Measurements from ENCODE around the gene SOX11. TPM values are rescaled to one million over a fixed set of nuclear protein-coding genes. Genes with fewer than 3 reads are reported as not detected.
"Not testable (repeated sequence)": the region's sequence is repeated elsewhere in the genome, so short reads cannot be mapped to it uniquely, and the experiment has no call there.

Gene SOX11
- polyA plus RNA-seq (2013, experiment 1 of 2), result 30.1 TPM
- polyA plus RNA-seq (2013, experiment 2 of 2), result 24.3 TPM

DNA sequence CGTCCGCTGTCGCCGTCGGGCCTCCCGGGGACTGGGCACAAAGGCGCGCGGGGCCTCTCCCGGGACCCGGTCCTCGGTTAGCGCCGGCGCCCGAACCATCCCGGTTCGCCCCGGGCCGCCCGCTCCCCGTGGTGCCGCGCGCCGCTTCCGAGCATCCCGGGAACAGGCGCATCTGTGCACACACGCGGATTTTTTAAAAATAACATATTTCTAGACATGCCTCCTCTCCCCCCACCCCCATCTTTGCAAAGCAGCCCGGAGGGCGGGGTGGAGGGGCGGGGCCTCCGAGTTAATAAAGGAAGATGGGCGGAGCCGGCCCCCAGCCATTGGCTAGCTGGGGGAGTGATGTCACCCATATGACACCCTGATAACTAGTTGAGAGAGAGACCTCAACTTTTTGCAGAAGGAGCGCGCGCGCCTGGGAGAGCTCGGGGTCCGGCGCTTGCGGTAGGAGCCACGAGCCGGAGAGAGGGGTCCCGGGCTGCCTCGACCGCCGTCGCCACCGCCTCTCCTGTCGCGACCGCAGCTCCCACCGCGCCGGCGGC lies at the start of gene SOX11:
SOX11 (plus strand) TSS at position 400 of the 545 bp plus-strand sequence. CDS start 338 bp downstream, outside the sequence.
- Histone ChIP-seq H3K4me3 (ENCODE audit: extremely low read depth, insufficient read depth, low read length, poor library complexity, severe bottlenecking) (peak within 1 kb of the TSS; percentile 89), H3K9me3 (ENCODE audit: control insufficient read depth, low read length) (no peaks in the 10 kb centered on the region), H3K27ac (ENCODE audit: low read depth, low read length, severe bottlenecking) (peak within 1 kb of the TSS; percentile 91), H3K4me1 (ENCODE audit: control insufficient read depth, insufficient read depth, low read length, poor library complexity, severe bottlenecking) (no peaks in the 10 kb centered on the region), H3K36me3 (ENCODE audit: control insufficient read depth, insufficient read depth, low read length) (peaks cover 6% of the 10 kb centered on the region)
- WGBS, 2 experiments (ENCODE audit: insufficient coverage in 2 of 2), result 0% methylated on average over 29 to 33 of the region's 60 CpGs

DNA sequence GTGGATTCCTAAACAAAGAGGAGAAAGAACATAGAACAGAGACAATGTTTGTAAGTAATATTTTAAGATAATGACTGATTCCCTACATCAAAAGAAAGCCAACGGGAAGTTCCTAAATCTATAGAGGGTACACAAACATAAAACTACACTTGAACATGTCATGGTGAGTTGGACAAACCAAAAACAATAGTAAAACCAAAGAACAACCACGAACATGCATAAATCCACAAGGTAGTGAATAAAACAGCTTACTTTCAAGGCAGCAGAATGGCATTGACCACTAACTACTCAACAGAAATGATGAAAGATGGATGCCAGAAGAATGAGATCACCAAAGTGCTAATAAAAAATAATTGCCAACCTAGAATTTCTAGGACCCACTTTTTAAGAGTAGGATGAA lies 39.5 kb upstream of the SOX11 start:
- not testable (repeated sequence) for H3K4me1 ChIP-seq (ENCODE audit: control insufficient read depth, insufficient read depth, low read length, poor library complexity, severe bottlenecking); H3K4me3 ChIP-seq (ENCODE audit: extremely low read depth, insufficient read depth, low read length, poor library complexity, severe bottlenecking); H3K27ac ChIP-seq (ENCODE audit: low read depth, low read length, severe bottlenecking); H3K36me3 ChIP-seq (ENCODE audit: control insufficient read depth, insufficient read depth, low read length); H3K9me3 ChIP-seq (ENCODE audit: control insufficient read depth, low read length)
- WGBS, 2 experiments (ENCODE audit: insufficient coverage in 2 of 2), result 50 to 100% methylated on average over 1 of the region's 2 CpGs

DNA sequence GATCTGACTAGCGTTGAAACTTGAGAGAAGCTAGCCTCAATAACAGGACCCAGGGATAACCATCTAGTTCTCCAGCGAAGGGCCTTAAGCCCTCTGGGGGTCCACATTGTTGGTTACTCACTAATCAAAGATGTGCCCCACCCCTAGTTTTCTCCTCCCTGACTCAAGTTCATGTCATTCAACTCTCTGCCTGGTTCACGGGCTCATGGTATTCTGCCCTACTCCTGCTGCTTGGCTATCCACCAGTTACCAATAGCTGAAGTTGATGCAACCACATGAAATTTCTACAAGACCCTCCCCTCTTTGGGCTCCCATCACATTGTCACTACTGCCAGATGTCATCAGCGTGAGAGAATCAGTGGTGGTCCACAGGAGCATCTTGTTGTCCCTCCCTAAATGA lies 38.4 kb upstream of the SOX11 start:
- not testable (repeated sequence) for H3K36me3 ChIP-seq (ENCODE audit: control insufficient read depth, insufficient read depth, low read length); H3K27ac ChIP-seq (ENCODE audit: low read depth, low read length, severe bottlenecking); H3K4me3 ChIP-seq (ENCODE audit: extremely low read depth, insufficient read depth, low read length, poor library complexity, severe bottlenecking); H3K4me1 ChIP-seq (ENCODE audit: control insufficient read depth, insufficient read depth, low read length, poor library complexity, severe bottlenecking); H3K9me3 ChIP-seq (ENCODE audit: control insufficient read depth, low read length)
- 83 to 100% methylated on average over 1 of the region's 4 CpGs for WGBS, 2 experiments (ENCODE audit: insufficient coverage in 2 of 2)

DNA sequence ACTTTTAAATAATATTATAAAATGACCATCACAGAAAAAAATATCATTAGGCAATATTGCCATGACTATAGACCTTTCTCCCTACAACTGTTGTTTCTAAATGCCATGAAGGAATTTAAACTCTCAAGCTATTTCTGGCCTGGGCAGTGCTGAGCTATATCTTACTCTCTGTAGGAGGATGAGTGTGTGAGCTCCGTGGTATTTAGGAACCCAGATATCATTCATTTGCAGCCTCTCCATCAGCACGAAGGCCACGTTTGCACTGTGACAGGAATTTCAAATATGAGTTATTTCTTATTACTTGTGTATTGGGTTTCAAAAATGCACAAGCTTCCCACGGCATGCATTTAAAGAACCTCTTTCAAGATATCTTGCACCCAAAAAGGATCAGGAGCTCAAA lies 35.0 kb upstream of the SOX11 start:
- Histone ChIP-seq H3K4me3 (ENCODE audit: extremely low read depth, insufficient read depth, low read length, poor library complexity, severe bottlenecking) (no peak overlapping the region), H3K36me3 (ENCODE audit: control insufficient read depth, insufficient read depth, low read length) (no peaks in the 10 kb centered on the region), H3K9me3 (ENCODE audit: control insufficient read depth, low read length) (peaks cover 4% of the 10 kb centered on the region), H3K27ac (ENCODE audit: low read depth, low read length, severe bottlenecking) (no peak overlapping the region), H3K4me1 (ENCODE audit: control insufficient read depth, insufficient read depth, low read length, poor library complexity, severe bottlenecking) (no peaks in the 10 kb centered on the region)
- WGBS, 2 experiments (ENCODE audit: insufficient coverage in 2 of 2), result 92% methylated on average over 2 of the region's 4 CpGs; no CpG with 5 or more reads in 1 of the 2 experiments

DNA sequence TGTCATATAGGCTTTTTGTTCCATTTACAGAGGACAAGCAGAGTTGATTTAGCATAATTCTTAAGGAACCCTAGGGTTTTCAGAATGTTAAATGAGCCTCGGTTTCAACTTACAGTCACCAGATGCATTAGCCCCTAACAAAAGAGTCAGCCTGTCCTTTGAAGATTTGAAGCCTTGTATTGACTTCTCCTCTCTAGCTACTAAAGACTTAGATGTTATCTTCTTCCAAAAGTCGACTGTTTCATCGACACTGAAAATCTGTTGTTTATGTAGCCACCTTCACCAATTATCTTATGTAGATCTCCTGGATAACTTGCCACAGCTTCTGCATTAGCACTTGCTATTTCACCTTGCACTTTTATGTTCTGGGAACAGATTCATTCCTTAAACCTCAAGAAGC lies 31.6 kb upstream of the SOX11 start:
- 65 to 72% methylated on average over 3 of the region's 3 CpGs for WGBS, 2 experiments (ENCODE audit: insufficient coverage in 2 of 2)
- H3K27ac ChIP-seq (ENCODE audit: low read depth, low read length, severe bottlenecking), result no peak overlapping the region
- H3K4me1 ChIP-seq (ENCODE audit: control insufficient read depth, insufficient read depth, low read length, poor library complexity, severe bottlenecking), result no peaks in the 10 kb centered on the region
- no peaks in the 10 kb centered on the region for H3K36me3 ChIP-seq (ENCODE audit: control insufficient read depth, insufficient read depth, low read length)
- no peak overlapping the region for H3K4me3 ChIP-seq (ENCODE audit: extremely low read depth, insufficient read depth, low read length, poor library complexity, severe bottlenecking)
- peaks cover 4% of the 10 kb centered on the region for H3K9me3 ChIP-seq (ENCODE audit: control insufficient read depth, low read length)

DNA sequence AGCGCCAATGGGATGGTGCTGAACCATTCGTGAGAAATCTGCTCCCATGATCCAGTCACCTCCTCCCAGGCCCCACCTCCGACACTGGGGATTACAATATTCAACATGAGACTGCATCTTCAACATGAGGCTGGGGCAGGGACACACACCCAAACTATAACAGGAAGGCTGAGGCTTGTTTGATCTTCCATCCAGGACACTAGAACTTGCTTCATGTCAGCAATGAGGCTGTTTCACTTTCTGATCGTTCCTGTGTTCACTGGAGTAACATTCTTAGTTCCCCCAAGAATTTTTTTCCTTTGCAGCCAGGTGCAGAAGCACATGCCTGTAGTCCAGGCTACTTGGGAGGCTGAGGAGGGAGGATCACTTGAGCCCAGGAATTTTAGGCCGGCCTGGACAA lies 30.8 kb upstream of the SOX11 start:
- no peak overlapping the region for H3K4me3 ChIP-seq (ENCODE audit: extremely low read depth, insufficient read depth, low read length, poor library complexity, severe bottlenecking)
- H3K4me1 ChIP-seq (ENCODE audit: control insufficient read depth, insufficient read depth, low read length, poor library complexity, severe bottlenecking), result peaks cover 3% of the 10 kb centered on the region
- no peaks in the 10 kb centered on the region for H3K36me3 ChIP-seq (ENCODE audit: control insufficient read depth, insufficient read depth, low read length)
- WGBS, 2 experiments (ENCODE audit: insufficient coverage in 2 of 2), result 93 to 96% methylated on average over 2 to 3 of the region's 5 CpGs
- H3K9me3 ChIP-seq (ENCODE audit: control insufficient read depth, low read length), result peaks cover 4% of the 10 kb centered on the region
- H3K27ac ChIP-seq (ENCODE audit: low read depth, low read length, severe bottlenecking), result no peak overlapping the region

DNA sequence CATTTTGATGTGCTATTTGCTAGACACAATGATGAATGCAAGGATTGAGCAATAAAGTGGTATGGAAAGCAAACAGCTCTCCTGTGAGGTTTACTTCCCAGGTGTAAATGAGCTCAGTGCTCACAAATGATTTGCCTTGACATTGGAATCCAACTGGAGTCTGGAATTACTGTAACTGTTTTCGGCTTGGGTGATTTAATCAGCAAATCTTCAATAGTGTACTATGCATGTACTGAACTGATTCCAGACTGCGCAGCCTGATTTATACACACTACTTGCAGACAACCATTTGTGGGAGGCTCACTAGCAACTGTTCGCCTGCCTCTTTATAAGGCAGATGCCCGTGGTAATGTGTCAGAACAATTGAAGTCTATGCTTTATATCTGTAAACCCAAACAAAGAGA lies 27.9 kb upstream of the SOX11 start:
- 90% methylated on average over 3 of the region's 4 CpGs; no CpG with 5 or more reads in 1 of the 2 experiments for WGBS, 2 experiments (ENCODE audit: insufficient coverage in 2 of 2)

DNA sequence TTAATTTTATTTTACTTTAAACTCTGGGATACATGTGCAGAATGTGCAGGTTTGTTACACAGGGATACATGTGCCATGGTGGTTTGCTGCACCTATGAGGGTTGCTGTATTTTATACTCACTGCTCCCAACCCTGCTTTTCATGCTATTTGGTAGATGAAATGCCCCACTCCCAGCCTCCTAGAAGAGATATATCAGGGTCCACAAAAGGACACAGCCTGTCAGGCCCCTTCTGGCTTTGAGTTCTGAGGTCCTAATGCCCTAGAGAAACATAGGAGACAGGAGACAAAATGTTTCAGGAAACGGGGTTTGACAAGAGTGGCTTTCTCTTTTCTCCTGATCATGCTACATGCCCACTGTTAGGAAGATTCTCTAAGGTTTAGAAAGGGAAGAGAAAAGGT lies 27.1 kb upstream of the SOX11 start:
- Histone ChIP-seq H3K4me1 (ENCODE audit: control insufficient read depth, insufficient read depth, low read length, poor library complexity, severe bottlenecking) (peaks cover 6% of the 10 kb centered on the region), H3K27ac (ENCODE audit: low read depth, low read length, severe bottlenecking) (no peak overlapping the region), H3K9me3 (ENCODE audit: control insufficient read depth, low read length) (peaks cover 4% of the 10 kb centered on the region), H3K4me3 (ENCODE audit: extremely low read depth, insufficient read depth, low read length, poor library complexity, severe bottlenecking) (no peak overlapping the region), H3K36me3 (ENCODE audit: control insufficient read depth, insufficient read depth, low read length) (no peaks in the 10 kb centered on the region)
- 100% methylated on average over 1 of the region's 1 CpG; no CpG with 5 or more reads in 1 of the 2 experiments for WGBS, 2 experiments (ENCODE audit: insufficient coverage in 2 of 2)

More for the DNA sequence above, 27.9 kb upstream of the SOX11 start:
- no peak overlapping the region for H3K4me3 ChIP-seq (ENCODE audit: extremely low read depth, insufficient read depth, low read length, poor library complexity, severe bottlenecking)
- H3K4me1 ChIP-seq (ENCODE audit: control insufficient read depth, insufficient read depth, low read length, poor library complexity, severe bottlenecking), result peaks cover 6% of the 10 kb centered on the region
- peaks cover 4% of the 10 kb centered on the region for H3K9me3 ChIP-seq (ENCODE audit: control insufficient read depth, low read length)
- H3K27ac ChIP-seq (ENCODE audit: low read depth, low read length, severe bottlenecking), result no peak overlapping the region
- no peaks in the 10 kb centered on the region for H3K36me3 ChIP-seq (ENCODE audit: control insufficient read depth, insufficient read depth, low read length)

DNA sequence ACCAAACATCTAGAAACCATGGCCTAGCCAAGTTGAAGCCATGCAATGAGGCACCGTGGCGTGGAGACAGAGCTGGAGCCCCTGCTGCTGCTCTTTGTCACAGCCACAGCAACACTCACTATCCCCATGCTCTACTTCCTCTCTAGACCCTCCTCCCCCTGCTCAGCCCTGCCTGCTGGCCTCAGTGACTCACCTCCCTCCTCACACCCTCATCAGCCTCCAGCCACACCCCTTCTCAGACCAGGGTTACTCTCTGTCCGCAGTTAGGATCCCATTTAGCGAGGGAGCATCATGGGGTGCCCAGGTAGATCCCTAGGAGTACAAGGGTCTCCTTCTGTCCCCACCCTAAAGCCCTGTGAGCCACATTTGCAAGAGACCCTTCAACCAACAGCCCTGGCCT lies 25.4 kb upstream of the SOX11 start:
- H3K27ac ChIP-seq (ENCODE audit: low read depth, low read length, severe bottlenecking), result no peak overlapping the region
- no peak overlapping the region for H3K4me3 ChIP-seq (ENCODE audit: extremely low read depth, insufficient read depth, low read length, poor library complexity, severe bottlenecking)
- 42 to 55% methylated on average over 4 of the region's 4 CpGs for WGBS, 2 experiments (ENCODE audit: insufficient coverage in 2 of 2)
- H3K36me3 ChIP-seq (ENCODE audit: control insufficient read depth, insufficient read depth, low read length), result no peaks in the 10 kb centered on the region
- peaks cover 6% of the 10 kb centered on the region for H3K4me1 ChIP-seq (ENCODE audit: control insufficient read depth, insufficient read depth, low read length, poor library complexity, severe bottlenecking)
- no peaks in the 10 kb centered on the region for H3K9me3 ChIP-seq (ENCODE audit: control insufficient read depth, low read length)

DNA sequence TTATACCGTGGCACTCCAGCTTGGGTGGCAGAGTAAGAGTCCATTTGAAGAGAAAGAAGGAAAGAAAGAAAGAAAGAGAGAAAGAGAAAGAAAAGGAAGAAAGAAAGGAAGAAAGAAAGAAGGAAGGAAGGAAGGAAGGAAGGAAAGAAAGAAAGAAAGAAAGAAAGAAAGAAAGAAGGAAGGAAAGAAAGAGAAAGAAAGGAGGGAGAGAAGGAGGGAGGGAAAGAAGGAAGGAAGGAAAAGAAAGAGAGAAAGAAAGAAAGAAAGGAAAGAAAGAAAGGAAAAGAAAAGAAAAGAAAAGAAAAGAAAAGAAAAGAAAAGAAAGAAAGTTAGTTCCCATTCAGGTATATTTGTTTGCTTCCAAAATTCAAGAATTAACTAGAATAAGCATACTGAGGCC lies 24.5 kb upstream of the SOX11 start:
- H3K27ac ChIP-seq (ENCODE audit: low read depth, low read length, severe bottlenecking); H3K9me3 ChIP-seq (ENCODE audit: control insufficient read depth, low read length); H3K4me3 ChIP-seq (ENCODE audit: extremely low read depth, insufficient read depth, low read length, poor library complexity, severe bottlenecking); H3K4me1 ChIP-seq (ENCODE audit: control insufficient read depth, insufficient read depth, low read length, poor library complexity, severe bottlenecking); H3K36me3 ChIP-seq (ENCODE audit: control insufficient read depth, insufficient read depth, low read length): not testable (repeated sequence)
- WGBS, 2 experiments (ENCODE audit: insufficient coverage in 2 of 2), result 100% methylated on average over 1 of the region's 1 CpG

DNA sequence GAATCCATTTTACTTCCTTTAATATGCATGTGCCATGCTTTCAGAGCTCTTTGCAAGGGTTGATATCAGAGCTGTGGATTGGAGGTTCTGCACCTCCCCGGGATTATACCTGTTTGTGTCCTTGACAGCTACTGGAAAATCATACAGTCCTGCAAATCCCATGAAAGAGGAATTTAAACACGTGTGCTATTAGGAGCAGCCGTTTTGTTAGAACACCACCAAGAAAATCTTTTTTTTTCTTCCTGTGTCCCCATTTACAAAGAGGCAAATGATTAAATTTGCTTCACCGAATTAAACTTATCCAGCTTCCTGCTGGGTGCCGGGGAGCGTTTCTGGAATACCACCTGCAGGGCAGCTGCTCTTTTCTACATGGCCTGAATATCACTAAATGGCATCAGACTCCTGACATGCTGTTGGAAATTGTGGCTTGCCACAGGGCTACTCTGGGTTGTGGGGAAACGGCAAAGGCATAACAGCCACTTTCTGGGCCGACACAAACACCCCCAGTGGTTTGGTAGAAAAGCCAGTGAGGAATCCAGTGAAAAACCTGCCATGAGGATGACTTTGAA lies 23.4 kb upstream of the SOX11 start:
- no peak overlapping the region for H3K4me3 ChIP-seq (ENCODE audit: extremely low read depth, insufficient read depth, low read length, poor library complexity, severe bottlenecking)
- no peaks in the 10 kb centered on the region for H3K9me3 ChIP-seq (ENCODE audit: control insufficient read depth, low read length)
- 85 to 88% methylated on average over 7 to 8 of the region's 8 CpGs for WGBS, 2 experiments (ENCODE audit: insufficient coverage in 2 of 2)
- no peaks in the 10 kb centered on the region for H3K36me3 ChIP-seq (ENCODE audit: control insufficient read depth, insufficient read depth, low read length)
- no peak overlapping the region for H3K27ac ChIP-seq (ENCODE audit: low read depth, low read length, severe bottlenecking)
- peaks cover 6% of the 10 kb centered on the region for H3K4me1 ChIP-seq (ENCODE audit: control insufficient read depth, insufficient read depth, low read length, poor library complexity, severe bottlenecking)

Data from mesodermal cell (in vitro differentiated cells).